NCI-H524 treated with DMSO at 0.1 percent for 48 hours (cell line): ENCODE measurements around the gene CRACDL.

Experiments used
- DNase-seq: peaks from one replicate; lab custom pipeline; 2025; lab: John Stamatoyannopoulos, UW

CRACDL gene

DNA sequence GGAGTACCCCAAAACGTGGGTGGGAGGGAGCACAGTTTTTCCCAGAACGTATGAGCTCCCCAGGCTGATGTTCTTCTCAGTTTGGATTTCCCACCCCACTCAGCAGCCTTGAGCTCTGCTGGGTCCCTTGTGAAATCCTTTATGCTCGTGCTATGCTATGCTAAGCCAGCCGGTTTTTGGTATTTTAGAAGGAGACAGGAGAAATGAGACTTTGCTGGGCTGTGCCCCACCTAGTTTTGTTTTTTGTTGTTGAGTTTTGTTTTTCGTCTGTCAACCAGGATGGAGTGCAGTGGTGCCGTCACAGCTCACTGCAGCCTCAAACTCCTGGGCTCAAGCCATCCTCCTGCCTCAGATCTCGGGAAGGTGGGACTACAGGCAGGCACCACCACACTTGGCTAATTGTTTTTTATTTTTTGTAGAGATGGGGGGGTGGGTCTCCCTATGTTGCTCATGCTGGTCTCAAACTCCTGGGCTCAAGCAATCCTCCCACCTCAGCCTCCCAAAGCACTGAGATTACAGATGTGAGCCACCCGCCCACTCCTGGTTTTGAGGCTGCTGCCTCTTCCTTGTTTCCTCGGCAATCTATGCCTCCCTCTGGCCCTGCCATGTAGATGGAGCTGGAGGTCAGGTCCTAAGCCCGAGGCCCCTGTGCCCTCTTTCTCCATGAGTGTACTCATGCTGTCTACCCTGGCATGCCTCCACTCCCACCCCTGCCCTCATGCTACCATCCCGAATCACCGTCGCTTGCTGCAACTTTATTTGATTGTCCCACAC is 187.5 kb downstream of the CRACDL start:
- no peak for DNase-seq

DNA sequence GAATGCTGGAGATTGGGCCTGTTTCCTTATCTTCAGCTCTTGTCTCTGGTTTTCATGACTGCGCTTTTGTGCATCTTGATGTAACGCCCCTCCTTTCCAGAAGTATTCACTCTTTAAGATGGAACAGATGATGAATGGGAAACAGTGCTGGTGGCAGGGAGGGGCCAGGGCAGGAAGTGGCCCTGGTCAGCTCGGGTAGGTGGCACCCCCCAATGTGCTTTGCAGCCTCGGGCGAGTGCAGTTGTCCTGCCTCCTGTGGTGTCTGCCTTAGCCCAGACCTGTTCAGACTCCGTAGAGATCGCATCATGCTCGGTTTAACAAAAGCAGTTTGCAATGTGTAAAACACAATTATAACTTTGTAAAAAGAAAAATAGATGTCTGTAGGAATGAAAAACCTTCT is 188.1 kb downstream of the CRACDL start:
- DNase-seq, result no peak

DNA sequence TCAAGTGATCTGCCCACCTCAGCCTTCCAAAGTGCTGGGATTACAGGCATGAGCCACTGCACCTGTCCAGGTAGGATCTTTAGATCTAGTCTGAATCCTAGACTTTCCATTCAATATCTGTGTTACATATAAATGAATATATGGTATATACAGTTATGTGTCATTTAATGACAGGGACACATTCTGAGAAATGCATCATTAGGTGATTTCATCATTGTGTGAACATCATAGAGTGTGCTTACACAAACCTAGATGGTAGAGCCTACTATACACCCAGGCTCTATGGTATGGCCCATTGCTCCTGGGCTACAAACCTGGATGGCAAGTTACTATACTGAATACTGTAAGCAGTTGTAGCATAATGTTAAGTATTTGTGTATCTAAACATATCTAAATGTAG is 189.6 kb downstream of the CRACDL start:
- DNase-seq, result no peak

DNA sequence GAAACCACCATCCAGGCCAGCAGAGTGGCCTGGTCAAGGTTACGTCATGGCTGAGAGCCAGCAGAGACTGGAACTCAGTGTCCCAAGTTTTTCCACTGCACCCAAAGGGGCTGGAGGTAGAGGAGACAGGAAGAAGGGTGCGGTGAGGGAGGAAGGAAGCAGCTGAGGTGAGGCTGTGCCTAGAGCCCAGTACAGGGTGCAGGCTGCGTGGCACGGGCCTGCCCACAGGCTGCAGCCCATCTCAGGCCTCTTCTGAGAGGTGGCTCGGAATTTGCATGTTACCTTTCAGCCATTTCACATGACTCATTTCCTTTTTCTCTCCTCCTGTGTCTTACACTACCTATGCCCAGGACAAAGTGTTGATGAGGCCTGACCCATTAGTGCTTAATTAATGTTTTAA is 191.4 kb downstream of the CRACDL start:
- DNase-seq, result no peak
